Activated T-helper 1 cell treated with anti-CD3 and anti-CD28 coated beads, Interleukin-12 subunit alpha, Interleukin-12 subunit beta, Interleukin-2, Interleukin-4 antibody, amounts not matched to agents 30 ng/mL and 10 ng/mL and 1 ng/mL, durations not matched to agents 14 hours and 24 hours and 36 hours (primary cell): ENCODE measurements around the gene NPR3. TPM values are rescaled to one million over a fixed set of nuclear protein-coding genes. Genes with fewer than 3 reads are reported as not detected.
"Not testable (repeated sequence)": the region's sequence is repeated elsewhere in the genome, so short reads cannot be mapped to it uniquely, and the experiment has no call there.

ENCODE experiments used
- DNase-seq: peaks from one replicate; pipeline ENCODE4 v3.0.0; 2021; ENCODE audit warnings: low spot score
- H3K27ac Mint-ChIP-seq: one replicate; pipeline ENCODE4 v1.8.0; 2021; ENCODE audit warnings: mild to moderate bottlenecking, mixed read lengths
- H3K27me3 Mint-ChIP-seq: one replicate; pipeline ENCODE4 v1.8.0; 2022; ENCODE audit warnings: mild to moderate bottlenecking, moderate library complexity, mixed read lengths; ENCODE audit not compliant: insufficient read depth
- H3K36me3 Mint-ChIP-seq: one replicate; pipeline ENCODE4 v1.8.0; 2021; ENCODE audit warnings: low read depth, mixed read lengths
- H3K4me1 Mint-ChIP-seq: one replicate; pipeline ENCODE4 v1.8.0; 2021; ENCODE audit warnings: low read depth, mixed read lengths
- H3K4me3 Mint-ChIP-seq: one replicate; pipeline ENCODE4 v1.8.0; 2021; ENCODE audit warnings: mild to moderate bottlenecking, moderate library complexity, mixed read lengths
- H3K9me3 Mint-ChIP-seq: one replicate; pipeline ENCODE4 v1.8.0; 2021; ENCODE audit warnings: mixed read lengths
- intact Hi-C: fragments of 100-400 bp; cut with micrococcal nuclease; formaldehyde crosslinking; loops from one replicate; pipeline ENCODE4 v1.15.1; 2024
- total RNA-seq: library from RNA; stranded (reverse); gene quantifications from 2 replicates; pipeline ENCODE4 v1.2.3, GENCODE V29; 2022

Gene NPR3
- total RNA-seq, 1 donor from 2014 or later, result not detected

- H3K27ac Mint-ChIP-seq, result no peak overlapping the region
- intact Hi-C loops, result no loop called here
- no peaks in the 10 kb centered on the region for H3K36me3 Mint-ChIP-seq
- peaks cover 4% of the 10 kb centered on the region for H3K9me3 Mint-ChIP-seq
- no peak overlapping the region for H3K4me3 Mint-ChIP-seq
- no peaks in the 10 kb centered on the region for H3K4me1 Mint-ChIP-seq
- DNase-seq, result no peak
- H3K27me3 Mint-ChIP-seq, result no peaks in the 10 kb centered on the region
Measured at GRCh38 chr5:32778403-32778802, 67.3 kb downstream of the NPR3 start.

GRCh38 chr5:32779754-32780415, 68.8 kb downstream of the NPR3 start:
- H3K36me3 Mint-ChIP-seq, result no peaks in the 10 kb centered on the region
- H3K27ac Mint-ChIP-seq, result no peak overlapping the region
- H3K27me3 Mint-ChIP-seq, result no peaks in the 10 kb centered on the region
- intact Hi-C loops, result no loop called here
- peaks cover 4% of the 10 kb centered on the region for H3K9me3 Mint-ChIP-seq
- DNase-seq, result no peak
- no peaks in the 10 kb centered on the region for H3K4me1 Mint-ChIP-seq
- H3K4me3 Mint-ChIP-seq, result no peak overlapping the region

- intact Hi-C loops, result no loop called here
- H3K27ac Mint-ChIP-seq, result no peak overlapping the region
- H3K4me1 Mint-ChIP-seq, result no peaks in the 10 kb centered on the region
- H3K4me3 Mint-ChIP-seq, result no peak overlapping the region
- DNase-seq, result no peak
- H3K9me3 Mint-ChIP-seq, result peaks cover 4% of the 10 kb centered on the region
- H3K36me3 Mint-ChIP-seq, result no peaks in the 10 kb centered on the region
- no peaks in the 10 kb centered on the region for H3K27me3 Mint-ChIP-seq
Measured at GRCh38 chr5:32780508-32780919, 69.4 kb downstream of the NPR3 start.

- H3K9me3 Mint-ChIP-seq, result no peaks in the 10 kb centered on the region
- H3K4me1 Mint-ChIP-seq, result no peaks in the 10 kb centered on the region
- no peak overlapping the region for H3K27ac Mint-ChIP-seq
- no peaks in the 10 kb centered on the region for H3K36me3 Mint-ChIP-seq
- no peak overlapping the region for H3K4me3 Mint-ChIP-seq
- intact Hi-C loops, result no loop called here
- H3K27me3 Mint-ChIP-seq, result no peaks in the 10 kb centered on the region
- no peak for DNase-seq
Measured at GRCh38 chr5:32783661-32784060, 72.5 kb downstream of the NPR3 start.

GRCh38 chr5:32785611-32786254, 74.6 kb downstream of the NPR3 start:
- Mint-ChIP-seq H3K9me3 (no peaks in the 10 kb centered on the region), H3K27me3 (no peaks in the 10 kb centered on the region), H3K36me3 (no peaks in the 10 kb centered on the region), H3K4me3 (no peak overlapping the region), H3K4me1 (no peaks in the 10 kb centered on the region), H3K27ac (no peak overlapping the region)
- intact Hi-C loops, result no loop called here
- no peak for DNase-seq

- intact Hi-C loops, result no loop called here
Measured at GRCh38 chr5:32786311-32786710, 75.2 kb downstream of the NPR3 start.

GRCh38 chr5:32790411-32790951, 79.4 kb downstream of the NPR3 start:
- Mint-ChIP-seq H3K4me1 (no peaks in the 10 kb centered on the region), H3K4me3 (no peak overlapping the region), H3K27ac (no peak overlapping the region), H3K9me3 (no peaks in the 10 kb centered on the region), H3K27me3 (no peaks in the 10 kb centered on the region), H3K36me3 (no peaks in the 10 kb centered on the region)
- intact Hi-C loops, result no loop called here
- DNase-seq, result no peak

More at GRCh38 chr5:32786311-32786710, 75.2 kb downstream of the NPR3 start:
- no peak for DNase-seq
- Mint-ChIP-seq H3K27me3 (no peaks in the 10 kb centered on the region), H3K4me1 (no peaks in the 10 kb centered on the region), H3K9me3 (no peaks in the 10 kb centered on the region), H3K4me3 (no peak overlapping the region), H3K27ac (no peak overlapping the region), H3K36me3 (no peaks in the 10 kb centered on the region)

- intact Hi-C loops, result no loop called here
- Mint-ChIP-seq H3K9me3 (no peaks in the 10 kb centered on the region), H3K27me3 (no peaks in the 10 kb centered on the region), H3K4me1 (no peaks in the 10 kb centered on the region), H3K4me3 (no peak overlapping the region), H3K36me3 (no peaks in the 10 kb centered on the region), H3K27ac (no peak overlapping the region)
- no peak for DNase-seq
Measured at GRCh38 chr5:32791536-32792243, 80.6 kb downstream of the NPR3 start.

GRCh38 chr5:32794086-32794485, 83.0 kb downstream of the NPR3 start:
- H3K9me3 Mint-ChIP-seq, result no peaks in the 10 kb centered on the region
- H3K36me3 Mint-ChIP-seq, result no peaks in the 10 kb centered on the region
- no peak overlapping the region for H3K27ac Mint-ChIP-seq
- no peaks in the 10 kb centered on the region for H3K27me3 Mint-ChIP-seq
- intact Hi-C loops, result no loop called here
- no peak for DNase-seq
- no peak overlapping the region for H3K4me3 Mint-ChIP-seq
- no peaks in the 10 kb centered on the region for H3K4me1 Mint-ChIP-seq

- H3K36me3 Mint-ChIP-seq, result no peaks in the 10 kb centered on the region
- DNase-seq, result no peak
- H3K27ac Mint-ChIP-seq, result no peak overlapping the region
- no peaks in the 10 kb centered on the region for H3K4me1 Mint-ChIP-seq
- intact Hi-C loops, result no loop called here
- H3K4me3 Mint-ChIP-seq, result no peak overlapping the region
- H3K9me3 Mint-ChIP-seq, result peaks cover 13% of the 10 kb centered on the region
- H3K27me3 Mint-ChIP-seq, result peaks cover 1% of the 10 kb centered on the region
Measured at GRCh38 chr5:32802764-32803163, 91.6 kb downstream of the NPR3 start.

- no peaks in the 10 kb centered on the region for H3K36me3 Mint-ChIP-seq
Measured at GRCh38 chr5:32803656-32804055, 92.5 kb downstream of the NPR3 start.

GRCh38 chr5:32805462-32805861, 94.3 kb downstream of the NPR3 start:
- H3K36me3 Mint-ChIP-seq, H3K27ac Mint-ChIP-seq, H3K4me3 Mint-ChIP-seq, H3K27me3 Mint-ChIP-seq, intact Hi-C loops, H3K4me1 Mint-ChIP-seq, DNase-seq: not testable (repeated sequence)
- peaks cover 11% of the 10 kb centered on the region for H3K9me3 Mint-ChIP-seq

More at GRCh38 chr5:32803656-32804055, 92.5 kb downstream of the NPR3 start:
- peaks cover 1% of the 10 kb centered on the region for H3K27me3 Mint-ChIP-seq
- no peak overlapping the region for H3K4me3 Mint-ChIP-seq
- intact Hi-C loops, result no loop called here
- peaks cover 13% of the 10 kb centered on the region for H3K9me3 Mint-ChIP-seq
- no peak overlapping the region for H3K27ac Mint-ChIP-seq
- no peak for DNase-seq
- H3K4me1 Mint-ChIP-seq, result no peaks in the 10 kb centered on the region
